Esophagus (tissue), 2 donors: ENCODE results near the gene RASSF7. TPM values are rescaled to one million over a fixed set of nuclear protein-coding genes. Genes with fewer than 3 reads are reported as not detected.

Experiments
- H3K27ac ChIP-seq, 2 donors: one replicate each; pipeline ENCODE4 v1.5.1; 2013; ENCODE audit warnings: low read depth in 2 of 2, mild to moderate bottlenecking in 2 of 2, inconsistent platforms in 1 of 2, low read length in 1 of 2, moderate library complexity in 1 of 2
- H3K27me3 ChIP-seq, 2 donors: one replicate each; pipeline ENCODE4 v1.6.1; 2013; ENCODE audit warnings: low read length in 2 of 2, control low read depth in 1 of 2, mild to moderate bottlenecking in 1 of 2; ENCODE audit not compliant: insufficient read depth in 2 of 2, control insufficient read depth in 1 of 2
- H3K36me3 ChIP-seq, 2 donors: one replicate each; pipeline ENCODE4 v1.6.1; 2013; ENCODE audit warnings: low read length in 1 of 2; ENCODE audit not compliant: control insufficient read depth in 2 of 2, insufficient read depth in 2 of 2
- H3K4me1 ChIP-seq, 2 donors: one replicate each; pipeline ENCODE4 v1.6.1; 2013; ENCODE audit warnings: low read length in 1 of 2; ENCODE audit not compliant: control insufficient read depth in 2 of 2, insufficient read depth in 2 of 2
- H3K4me3 ChIP-seq, 2 donors: one replicate each; pipeline ENCODE4 v1.5.1; 2013; ENCODE audit warnings: low read length in 2 of 2, mild to moderate bottlenecking in 2 of 2, low read depth in 1 of 2, moderate library complexity in 1 of 2
- H3K9me3 ChIP-seq, 2 donors: one replicate each; pipeline ENCODE4 v1.6.1; 2013; ENCODE audit warnings: mild to moderate bottlenecking in 2 of 2, low read depth in 1 of 2, low read length in 1 of 2, moderate library complexity in 1 of 2; ENCODE audit not compliant: control insufficient read depth in 2 of 2, insufficient read depth in 1 of 2
- WGBS, 2 donors: extraction: QIAGEN DNeasy Blood & Tissue Kit; methylation state at CpG; one replicate each; pipeline ENCODE4 v1.1.7; 2013; 5-methylcytosine and 5-hydroxymethylcytosine counted together
- polyA plus RNA-seq, 2 donors: library from polyadenylated mRNA; stranded (reverse); fragments of 200-250 nt; gene quantifications; one replicate each; pipeline ENCODE4 v1.2.3, GENCODE V29; 2013
- donor health status: healthy with polysubstance abuse.
- donor health status: Bipolar disorder and iron deficiency.

Gene RASSF7
- polyA plus RNA-seq, 2 donors = 46.6 to 82.4 TPM

GRCh38 chr11:607020-607780 is 46.4 kb downstream of the RASSF7 start:
- peak overlapping the region in 1 of 2 donors; percentile 45 for H3K27ac ChIP-seq
- no peaks in the 10 kb centered on the region for H3K27me3 ChIP-seq
- no peaks in the 10 kb centered on the region for H3K9me3 ChIP-seq
- no peak overlapping the region for H3K4me3 ChIP-seq
- 83 to 85% methylated on average over 35 of the region's 35 CpGs for WGBS, 2 donors
- H3K36me3 ChIP-seq = peaks cover 34 to 84% of the 10 kb centered on the region in 2 donors
- peaks cover 0 to 13% of the 10 kb centered on the region in 2 donors for H3K4me1 ChIP-seq

GRCh38 chr11:607971-608659 is 47.3 kb downstream of the RASSF7 start:
- Histone ChIP-seq H3K4me3 (no peak overlapping the region), H3K27ac (no peak overlapping the region), H3K36me3 (peaks cover 31 to 89% of the 10 kb centered on the region in 2 donors), H3K4me1 (peaks cover 3 to 22% of the 10 kb centered on the region in 2 donors), H3K27me3 (no peaks in the 10 kb centered on the region), H3K9me3 (no peaks in the 10 kb centered on the region)
- 91 to 92% methylated on average over 45 of the region's 45 CpGs for WGBS, 2 donors

GRCh38 chr11:608791-609251 is 48.1 kb downstream of the RASSF7 start:
- no peak overlapping the region for H3K4me3 ChIP-seq
- peaks cover 31 to 87% of the 10 kb centered on the region in 2 donors for H3K36me3 ChIP-seq
- no peak overlapping the region for H3K27ac ChIP-seq
- H3K27me3 ChIP-seq = no peaks in the 10 kb centered on the region
- 87 to 88% methylated on average over 28 of the region's 28 CpGs for WGBS, 2 donors
- H3K4me1 ChIP-seq = peaks cover 7 to 27% of the 10 kb centered on the region in 2 donors
- H3K9me3 ChIP-seq = no peaks in the 10 kb centered on the region

DNA sequence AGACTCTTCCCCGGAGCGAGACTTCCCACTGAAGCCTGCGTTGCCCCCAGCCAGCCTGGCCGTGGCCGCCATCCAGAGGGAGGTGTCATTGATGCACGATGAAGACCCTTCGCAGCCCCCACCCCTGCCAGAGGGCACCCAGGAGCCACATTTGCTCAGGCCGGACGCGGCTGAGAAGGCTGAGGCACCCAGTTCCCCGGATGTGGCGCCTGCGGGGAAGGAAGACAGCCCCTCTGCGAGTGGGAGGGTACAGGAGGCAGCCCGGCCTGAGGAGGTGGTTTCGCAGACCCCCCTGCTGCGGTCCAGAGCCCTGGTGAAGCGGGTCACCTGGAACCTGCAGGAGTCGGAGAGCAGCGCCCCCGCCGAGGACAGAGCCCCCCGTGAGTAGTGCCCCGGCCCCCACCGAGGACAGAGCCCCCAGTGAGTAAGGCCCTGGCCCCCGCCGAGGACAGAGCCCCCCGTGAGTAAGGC is 48.6 kb downstream of the RASSF7 start:
- 92 to 93% methylated on average over 25 to 28 of the region's 28 CpGs for WGBS, 2 donors
- Histone ChIP-seq H3K4me1 (peaks cover 12 to 32% of the 10 kb centered on the region in 2 donors), H3K36me3 (peaks cover 31 to 84% of the 10 kb centered on the region in 2 donors), H3K4me3 (no peak overlapping the region), H3K27me3 (no peaks in the 10 kb centered on the region), H3K9me3 (no peaks in the 10 kb centered on the region), H3K27ac (no peak overlapping the region)

DNA sequence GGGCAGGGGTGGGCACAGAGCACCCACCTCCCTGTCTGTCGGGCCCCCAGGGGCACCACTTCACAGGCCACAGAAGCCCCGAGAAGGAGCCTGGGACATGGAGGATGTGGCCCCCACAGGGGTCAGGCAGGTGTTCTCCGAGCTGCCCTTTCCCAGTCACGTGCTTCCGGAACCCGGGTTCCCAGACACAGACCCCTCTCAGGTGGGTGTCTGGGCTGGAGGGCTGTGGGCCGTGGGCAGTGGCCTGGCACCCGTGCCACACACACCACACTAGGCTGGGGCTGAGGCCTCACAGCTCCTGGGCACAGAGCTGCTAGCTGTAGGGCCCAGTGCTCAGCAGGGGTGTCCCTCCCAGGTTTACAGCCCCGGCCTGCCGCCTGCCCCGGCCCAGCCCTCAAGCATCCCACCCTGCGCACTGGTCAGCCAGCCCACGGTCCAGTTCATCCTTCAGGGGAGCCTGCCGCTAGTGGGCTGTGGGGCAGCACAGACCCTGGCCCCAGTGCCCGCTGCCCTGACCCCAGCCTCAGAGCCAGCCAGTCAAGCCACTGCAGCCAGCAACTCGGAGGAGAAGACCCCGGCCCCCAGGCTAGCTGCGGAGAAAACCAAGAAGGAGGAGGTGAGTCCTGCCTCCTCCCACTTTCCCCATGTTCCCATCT is 49.5 kb downstream of the RASSF7 start:
- WGBS, 2 donors = 92 to 96% methylated on average over 18 of the region's 18 CpGs
- Histone ChIP-seq H3K27me3 (no peaks in the 10 kb centered on the region), H3K4me3 (no peak overlapping the region), H3K9me3 (no peaks in the 10 kb centered on the region), H3K4me1 (peaks cover 18 to 40% of the 10 kb centered on the region in 2 donors), H3K36me3 (peaks cover 29 to 76% of the 10 kb centered on the region in 2 donors), H3K27ac (no peak overlapping the region)

- 65 to 71% methylated on average over 49 of the region's 49 CpGs for WGBS, 2 donors
- no peaks in the 10 kb centered on the region for H3K9me3 ChIP-seq
- H3K27me3 ChIP-seq = no peaks in the 10 kb centered on the region
- no peak overlapping the region for H3K4me3 ChIP-seq
- H3K4me1 ChIP-seq = peaks cover 18 to 32% of the 10 kb centered on the region in 2 donors
- H3K36me3 ChIP-seq = peaks cover 28 to 69% of the 10 kb centered on the region in 2 donors
- peak overlapping the region in 1 of 2 donors; percentile 38 for H3K27ac ChIP-seq
These were observed 50.5 kb downstream of the RASSF7 start for GRCh38 chr11:611001-611996.

GRCh38 chr11:612201-612960 is 51.6 kb downstream of the RASSF7 start:
- peak overlapping the region; percentile 70 to 90 for H3K27ac ChIP-seq
- 53 to 56% methylated on average over 26 to 27 of the region's 27 CpGs for WGBS, 2 donors
- peaks cover 22 to 28% of the 10 kb centered on the region in 2 donors for H3K4me1 ChIP-seq
- peaks cover 20 to 58% of the 10 kb centered on the region in 2 donors for H3K36me3 ChIP-seq
- H3K27me3 ChIP-seq = no peaks in the 10 kb centered on the region
- H3K4me3 ChIP-seq = no peak overlapping the region
- H3K9me3 ChIP-seq = no peaks in the 10 kb centered on the region

- peaks cover 22 to 28% of the 10 kb centered on the region in 2 donors for H3K4me1 ChIP-seq
- peak overlapping the region; percentile 70 to 90 for H3K27ac ChIP-seq
- peaks cover 20 to 53% of the 10 kb centered on the region in 2 donors for H3K36me3 ChIP-seq
- 86 to 88% methylated on average over 10 of the region's 10 CpGs for WGBS, 2 donors
- H3K27me3 ChIP-seq = no peaks in the 10 kb centered on the region
- no peaks in the 10 kb centered on the region for H3K9me3 ChIP-seq
- H3K4me3 ChIP-seq = no peak overlapping the region
These were observed 52.2 kb downstream of the RASSF7 start for GRCh38 chr11:612961-613300.
